Epidermal melanocyte (primary cell): ENCODE results near the gene TPM3.
"Not testable (repeated sequence)": the region's sequence is repeated elsewhere in the genome, so short reads cannot be mapped to it uniquely, and the experiment has no call there.

Experiments used
- DNase-seq: peaks from one replicate; pipeline ENCODE4 v3.0.0; 2011; ENCODE audit warnings: low spot score; ENCODE audit not compliant: insufficient read length

The TPM3 gene

DNA sequence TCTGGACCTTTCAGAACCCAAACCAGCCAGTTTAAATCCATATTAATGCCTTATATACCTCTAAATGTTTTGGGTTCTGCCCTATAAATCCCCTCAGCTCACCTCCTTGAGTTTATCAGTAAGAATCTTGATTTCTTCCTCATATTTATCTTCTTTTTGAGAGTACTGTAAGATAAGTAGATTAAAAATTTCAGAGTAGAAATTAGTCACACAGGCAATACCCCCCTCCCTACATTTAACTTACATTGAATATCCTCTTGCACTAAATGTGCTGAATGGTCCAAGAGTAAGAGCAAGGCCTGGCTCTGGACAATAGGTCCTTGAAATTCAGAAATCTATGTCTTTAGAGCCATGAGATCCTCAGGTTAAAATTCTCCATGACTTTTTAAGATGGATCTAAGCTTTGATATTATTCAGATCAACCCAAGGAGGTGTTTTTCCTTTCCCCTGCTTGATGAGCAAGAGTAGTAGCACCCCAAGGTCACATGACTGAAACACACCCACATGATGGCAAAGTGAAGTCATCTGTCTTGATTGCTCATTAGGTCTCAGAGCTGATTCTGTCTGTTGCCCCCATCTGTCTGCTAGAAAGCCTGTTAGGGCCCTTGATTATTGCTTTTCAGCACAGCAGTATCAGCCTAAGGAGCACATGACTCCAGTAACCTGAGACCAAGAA lies 21.2 kb downstream of the TPM3 start:
- DNase-seq, result no peak

DNA sequence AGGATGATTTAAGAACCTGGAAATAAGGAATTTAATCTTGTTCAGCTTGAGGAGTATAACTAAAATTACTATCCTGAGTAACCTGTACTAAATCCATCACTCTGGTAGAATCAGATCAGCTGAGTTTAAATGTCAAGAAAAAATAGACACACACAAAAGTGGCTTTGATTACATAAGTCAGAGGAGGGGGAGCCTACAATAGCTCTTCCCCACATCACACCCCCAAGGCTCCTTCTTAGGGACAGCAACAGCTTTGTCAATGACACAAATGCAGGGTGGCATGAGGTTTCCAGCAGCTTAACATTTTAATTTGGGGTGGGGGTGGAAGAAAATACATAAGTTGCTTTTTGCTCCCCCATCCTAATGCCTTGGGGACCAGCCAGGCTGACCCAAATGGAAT lies 24.4 kb downstream of the TPM3 start:
- DNase-seq, result no peak

DNA sequence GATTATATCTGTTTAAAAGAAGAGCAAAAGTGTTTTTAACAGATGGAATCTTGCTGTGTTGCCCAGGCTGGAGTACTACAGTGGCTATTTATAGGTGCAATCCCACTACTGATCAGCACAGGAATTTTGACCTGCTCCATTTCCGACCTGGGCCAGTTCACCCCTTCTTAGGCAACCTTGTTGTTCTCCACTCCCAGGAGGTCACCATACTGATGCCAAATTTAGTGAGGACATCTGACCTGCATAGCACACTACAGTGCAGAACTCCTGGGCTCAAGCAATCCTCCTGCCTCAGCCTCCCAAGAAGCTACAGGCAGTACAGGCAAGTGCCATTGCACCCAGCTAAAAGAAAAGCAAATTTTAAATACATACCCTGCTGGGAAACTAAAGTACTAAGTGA lies 25.7 kb downstream of the TPM3 start:
- no peak for DNase-seq

DNA sequence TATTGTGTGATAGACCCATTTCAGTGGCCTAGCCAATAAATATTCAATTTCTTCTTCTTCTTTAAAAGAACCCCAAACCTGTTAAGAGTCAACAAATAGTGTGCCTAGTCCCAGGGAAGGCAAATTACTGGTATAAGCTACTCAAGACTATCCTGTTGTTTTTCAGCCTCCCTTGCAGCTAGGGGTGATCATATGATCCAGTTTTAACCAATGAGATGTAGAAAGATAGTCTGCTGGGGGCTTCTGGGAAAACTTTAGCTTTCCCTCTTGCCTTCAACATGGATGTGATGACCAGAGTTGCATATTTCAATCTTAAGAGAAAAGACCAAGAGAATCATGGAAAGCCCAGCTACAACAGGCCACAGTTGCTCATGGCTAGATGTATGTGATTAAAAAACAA lies 32.3 kb downstream of the TPM3 start:
- no peak for DNase-seq

DNA sequence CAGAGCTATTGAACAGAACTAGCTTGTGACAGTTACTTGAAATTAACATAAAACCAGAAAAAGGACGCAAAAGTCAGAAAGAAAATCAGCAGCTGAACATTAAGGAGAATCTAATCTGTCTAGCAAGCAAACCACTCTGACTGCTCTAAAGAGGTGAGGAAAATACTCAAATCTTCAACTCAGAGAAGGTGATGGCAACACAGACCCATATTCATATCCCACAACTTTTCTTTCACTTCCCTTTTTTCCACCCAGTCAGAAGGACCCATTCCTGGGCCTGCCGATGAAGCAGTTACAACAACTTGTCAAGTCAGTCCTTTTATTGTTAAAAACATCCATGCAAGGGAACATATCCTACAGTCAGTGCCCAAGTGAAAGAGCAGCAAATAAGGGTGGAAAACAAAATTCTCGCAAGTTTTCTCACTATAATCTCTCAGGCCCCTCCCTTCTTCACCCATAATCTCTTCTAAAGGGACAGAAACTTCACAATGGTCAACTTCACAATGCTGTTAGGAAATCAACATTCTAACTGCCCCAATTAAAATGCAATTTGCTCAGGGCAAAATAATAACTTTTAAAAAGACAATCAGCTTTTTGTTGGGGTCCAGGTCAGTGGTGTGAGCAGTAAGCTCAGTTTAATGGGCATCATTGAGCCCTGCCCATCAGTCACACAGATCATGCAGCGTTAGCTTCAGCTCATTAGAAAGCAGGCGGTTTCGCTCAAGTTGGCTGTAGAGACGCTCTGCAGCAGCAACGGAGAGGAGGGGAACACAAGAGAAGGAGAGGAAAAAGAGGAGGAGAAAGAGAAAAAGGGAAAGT lies 33.4 kb downstream of the TPM3 start:
- peak; percentile 32 for DNase-seq

GRCh38 chr1:154157520-154158306 lies 34.2 kb downstream of the TPM3 start:
- no peak for DNase-seq

DNA sequence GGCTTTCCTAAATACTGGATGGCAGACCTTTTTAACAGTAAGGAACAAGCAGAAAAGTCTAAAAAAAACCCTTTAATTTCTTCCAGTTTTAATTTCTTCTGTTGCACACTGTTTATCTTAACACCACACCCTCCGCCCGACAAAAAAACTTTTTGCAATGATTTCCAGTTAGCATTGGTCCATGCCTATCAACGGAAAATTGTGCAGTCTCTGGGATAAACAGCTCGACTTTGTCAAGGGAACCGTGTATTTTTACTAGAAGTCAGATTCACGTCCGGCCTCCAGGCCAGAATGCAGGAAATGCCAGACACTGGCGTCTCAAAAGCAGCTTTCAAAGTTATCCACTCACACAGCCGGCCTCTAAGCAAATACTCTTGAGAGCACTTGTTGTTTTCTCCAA lies 36.6 kb downstream of the TPM3 start:
- no peak for DNase-seq

DNA sequence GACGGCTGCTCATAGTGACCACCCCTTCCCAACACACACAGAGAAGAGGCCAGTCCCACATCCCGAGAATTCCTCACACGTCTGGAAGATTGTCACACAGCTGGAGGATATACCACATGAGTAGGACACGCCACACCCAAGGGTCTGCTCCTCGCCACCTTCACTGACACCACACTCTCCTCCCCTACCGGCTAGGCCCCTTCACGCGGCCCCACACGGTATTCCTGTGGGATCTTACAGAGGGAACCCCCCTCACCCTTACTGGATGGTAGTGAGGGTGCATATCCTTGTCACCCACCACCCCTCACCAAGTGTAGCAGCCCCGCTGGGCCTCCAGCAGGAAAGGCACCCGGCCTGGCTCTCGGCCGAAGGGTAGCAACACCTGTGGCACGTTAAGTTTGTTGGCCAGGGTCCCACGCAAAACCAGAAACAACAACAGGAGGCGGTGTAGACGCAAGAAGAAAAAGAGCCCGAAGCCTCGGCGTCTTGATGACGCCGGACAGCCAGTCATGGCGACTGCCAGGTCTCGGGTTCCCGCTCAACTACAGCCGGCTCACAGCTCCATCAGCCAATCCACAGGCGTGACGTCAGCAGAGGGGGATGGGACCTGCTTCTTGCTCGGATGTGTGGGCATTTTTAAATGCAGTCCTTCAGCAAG lies 37.2 kb downstream of the TPM3 start, which contains the start of gene NUP210L:
Gene NUP210L, minus strand, starts transcription at position 540 of the 658 bp plus-strand sequence.
- no peak for DNase-seq

DNA sequence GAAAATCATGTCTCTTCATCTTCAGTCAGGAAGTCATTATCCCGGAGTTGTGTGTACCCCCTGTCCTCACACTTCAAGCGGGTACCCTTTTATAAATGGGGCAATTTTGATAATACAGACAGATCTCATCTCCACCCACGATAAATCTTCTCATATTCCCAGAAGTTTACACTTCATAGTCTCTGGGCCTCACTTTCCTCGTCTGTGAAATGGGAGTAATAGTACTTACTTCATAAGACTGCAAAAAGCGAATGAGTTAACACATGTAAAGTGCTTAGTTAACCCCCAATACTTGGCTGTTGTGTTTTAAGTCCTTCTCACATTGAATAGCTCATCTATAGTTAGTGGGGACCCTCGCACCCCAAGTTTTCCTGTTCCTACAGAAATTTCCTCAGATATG lies 37.8 kb downstream of the TPM3 start:
- no peak for DNase-seq

GRCh38 chr1:154151311-154151710 lies 40.6 kb downstream of the TPM3 start:
- no peak for DNase-seq

- DNase-seq, result no peak
Measured at GRCh38 chr1:154148807-154149206, 43.1 kb downstream of the TPM3 start.

GRCh38 chr1:154147505-154147904 lies 44.4 kb downstream of the TPM3 start:
- not testable (repeated sequence) for DNase-seq

GRCh38 chr1:154145986-154146385 lies 45.9 kb downstream of the TPM3 start:
- DNase-seq, result no peak

DNA sequence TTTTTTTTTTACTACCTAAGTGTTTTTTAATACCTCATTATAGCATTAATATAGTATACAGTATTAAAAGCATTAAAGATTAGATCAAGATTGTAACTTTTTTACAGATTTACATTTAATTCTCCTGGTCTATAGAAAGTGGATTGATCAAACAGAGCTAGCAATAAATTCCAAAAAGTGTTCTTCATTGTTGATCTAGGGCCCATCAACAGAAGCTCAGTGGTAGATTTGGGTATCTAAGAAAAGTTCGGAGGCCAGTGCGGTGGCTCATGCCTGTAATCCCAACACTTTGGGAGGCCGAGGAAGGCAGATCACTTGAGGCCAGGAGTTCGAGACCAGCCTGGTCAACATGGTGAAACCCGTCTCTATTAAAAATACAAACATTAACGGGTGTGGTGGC lies 49.5 kb downstream of the TPM3 start:
- DNase-seq, result no peak

DNA sequence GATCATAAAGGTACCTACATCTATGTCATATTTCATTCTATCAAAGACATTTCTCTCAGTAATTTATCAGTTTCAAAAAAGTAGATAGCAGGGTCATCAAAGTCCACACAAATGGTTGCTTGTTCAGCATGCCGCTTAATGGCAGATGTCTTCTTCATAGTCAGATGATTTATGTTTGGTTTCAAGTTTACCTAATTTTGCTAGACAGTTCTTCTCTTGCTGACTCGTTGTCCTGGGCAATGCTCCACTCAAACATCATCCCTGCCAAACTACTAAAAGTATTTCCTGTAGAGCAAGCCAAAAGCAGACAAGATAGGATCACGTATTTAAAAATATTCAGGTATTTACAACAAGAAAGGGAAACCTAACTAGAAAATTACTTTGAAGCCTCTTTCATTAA lies 50.7 kb downstream of the TPM3 start:
- no peak for DNase-seq

DNA sequence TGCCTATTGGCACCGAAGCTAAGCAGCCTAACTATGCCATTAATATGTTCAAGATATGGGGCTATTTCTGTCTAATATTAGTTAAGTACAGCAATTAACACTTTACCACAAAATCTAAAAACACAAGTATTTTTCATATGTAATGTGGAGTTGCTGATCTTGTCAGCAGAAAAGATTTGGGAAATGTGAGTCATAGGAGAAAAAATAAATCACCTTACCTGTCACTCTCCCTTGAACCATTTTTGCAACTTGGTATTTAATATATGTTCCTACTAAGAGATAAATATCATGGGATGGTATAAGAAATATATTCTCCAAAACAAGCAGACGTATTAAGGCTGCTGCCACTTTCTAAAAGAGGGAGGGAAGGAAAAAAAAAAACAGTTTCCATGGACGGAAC lies 54.0 kb downstream of the TPM3 start:
- DNase-seq, result no peak

DNA sequence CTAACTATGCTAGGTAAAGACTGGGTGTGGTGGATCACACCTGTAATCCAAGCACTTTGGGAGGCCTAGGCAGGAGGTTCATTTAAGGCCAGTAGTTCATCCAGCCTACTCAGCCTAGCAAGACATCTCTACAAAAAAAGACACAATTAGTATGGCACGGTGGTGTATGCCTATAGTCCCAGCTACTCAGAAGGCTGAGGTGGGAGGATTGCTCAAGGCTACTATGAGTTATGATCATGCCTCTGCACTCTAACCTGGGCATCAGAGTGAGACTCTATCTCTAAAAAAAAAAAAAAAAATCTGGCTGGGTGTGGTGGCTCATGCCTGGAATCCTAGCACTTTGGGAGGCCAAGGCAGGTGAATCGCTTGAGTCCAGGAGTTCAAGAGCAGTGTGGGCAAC lies 58.6 kb downstream of the TPM3 start:
- no peak for DNase-seq

GRCh38 chr1:154129391-154129970 lies 62.4 kb downstream of the TPM3 start:
- no peak for DNase-seq

DNA sequence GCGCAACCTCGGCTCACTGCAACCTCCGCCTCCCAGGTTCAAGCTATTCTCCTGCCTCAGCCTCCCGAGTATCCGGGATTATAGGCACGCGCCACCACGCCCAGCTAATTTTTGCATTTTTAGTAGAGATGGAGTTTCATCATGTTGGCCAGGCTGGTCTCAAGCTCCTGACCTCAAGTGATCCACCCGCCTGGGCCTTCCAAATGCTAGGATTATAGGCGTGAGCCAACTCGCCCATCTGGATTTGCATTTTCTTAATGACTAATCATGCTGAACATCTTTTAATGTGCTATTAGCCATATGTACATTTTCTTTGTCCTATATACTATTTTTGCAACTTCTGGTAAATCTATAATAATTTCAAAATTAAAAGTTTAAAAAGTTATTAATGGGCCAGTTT lies 68.7 kb downstream of the TPM3 start:
- not testable (repeated sequence) for DNase-seq

- no peak for DNase-seq
Measured at GRCh38 chr1:154117642-154118041, 74.3 kb downstream of the TPM3 start.

- no peak for DNase-seq
Measured at GRCh38 chr1:154115180-154115579, 76.7 kb downstream of the TPM3 start.
